Activated CD4-positive, alpha-beta T cell treated with anti-CD3 and anti-CD28 coated beads, Interleukin-2, Interleukin-6, amounts not matched to agents 100 ng/mL and 50 ng/mL, durations not matched to agents 16 hours and 8 hours (primary cell): ENCODE results near the gene TTLL5.

Experiments
- DNase-seq: peaks from one replicate; pipeline ENCODE4 v3.0.0-alpha.2; 2020

TTLL5 gene

DNA sequence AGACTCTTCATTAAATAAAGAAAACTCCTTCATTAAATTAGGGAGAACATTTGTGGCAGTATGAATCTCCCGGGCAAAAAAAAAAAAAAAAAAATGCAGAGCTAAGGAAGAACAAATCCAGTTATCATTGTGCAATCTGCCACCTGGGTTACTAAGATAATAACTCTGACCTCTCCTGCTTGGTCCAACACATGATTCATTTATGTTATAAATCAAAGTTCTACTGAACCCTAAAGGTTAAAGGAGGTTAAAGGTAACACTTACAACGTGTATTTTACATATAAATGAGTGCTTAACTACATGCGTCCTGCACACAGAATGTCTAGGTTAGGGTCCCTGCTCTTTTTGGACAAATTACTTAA, 316.5 kb downstream of the TTLL5 start:
- no peak for DNase-seq

DNA sequence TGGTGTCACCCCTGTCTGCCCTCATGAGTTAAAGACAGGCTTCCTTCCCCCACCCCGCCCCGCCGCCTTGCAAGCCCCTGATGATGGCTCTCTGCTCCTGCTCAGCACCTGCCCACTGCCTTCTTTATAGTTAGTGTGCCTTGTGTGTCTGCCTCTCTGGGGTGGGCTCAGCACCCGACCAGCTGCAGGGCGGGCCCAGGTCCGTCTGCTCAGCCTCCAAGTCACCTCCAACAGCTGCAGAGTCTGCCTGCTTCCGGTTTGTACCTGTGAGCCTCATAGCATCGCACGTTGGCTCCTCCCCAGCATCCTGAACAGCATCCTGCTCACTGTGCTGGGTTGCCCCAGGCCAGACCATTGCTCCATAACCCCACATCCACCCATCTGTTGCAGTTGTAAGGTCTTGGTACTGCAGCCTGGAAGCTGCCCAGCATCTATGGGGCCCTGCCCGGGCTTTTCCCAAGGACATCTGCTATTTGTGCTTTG, 317.2 kb downstream of the TTLL5 start:
- peak; percentile 19 for DNase-seq

DNA sequence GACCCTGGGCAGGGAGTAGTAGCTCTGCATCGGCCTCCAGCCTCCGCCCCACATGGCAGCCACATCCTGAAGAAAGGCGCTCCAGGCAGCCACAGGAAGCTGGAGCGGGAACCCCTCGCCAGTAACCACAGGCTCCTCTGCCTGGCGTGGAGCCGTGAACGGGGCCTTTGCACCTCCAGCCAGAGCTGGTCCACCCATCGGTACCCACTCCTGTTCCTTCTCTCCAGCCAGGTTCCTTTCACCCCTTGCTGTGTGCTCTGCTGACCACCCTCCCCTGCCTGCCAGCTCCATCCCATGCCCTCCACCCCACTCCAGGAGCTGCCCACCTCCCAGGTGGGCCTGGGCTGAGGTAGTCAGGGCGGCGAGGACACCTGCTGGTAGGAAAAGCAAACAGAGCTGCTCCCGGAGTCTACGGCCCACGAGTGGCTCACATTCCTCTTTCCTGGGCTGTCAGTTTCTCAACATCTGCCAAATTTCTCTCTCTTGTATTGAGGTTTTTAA, 318.1 kb downstream of the TTLL5 start:
- DNase-seq, result peak; percentile 25

DNA sequence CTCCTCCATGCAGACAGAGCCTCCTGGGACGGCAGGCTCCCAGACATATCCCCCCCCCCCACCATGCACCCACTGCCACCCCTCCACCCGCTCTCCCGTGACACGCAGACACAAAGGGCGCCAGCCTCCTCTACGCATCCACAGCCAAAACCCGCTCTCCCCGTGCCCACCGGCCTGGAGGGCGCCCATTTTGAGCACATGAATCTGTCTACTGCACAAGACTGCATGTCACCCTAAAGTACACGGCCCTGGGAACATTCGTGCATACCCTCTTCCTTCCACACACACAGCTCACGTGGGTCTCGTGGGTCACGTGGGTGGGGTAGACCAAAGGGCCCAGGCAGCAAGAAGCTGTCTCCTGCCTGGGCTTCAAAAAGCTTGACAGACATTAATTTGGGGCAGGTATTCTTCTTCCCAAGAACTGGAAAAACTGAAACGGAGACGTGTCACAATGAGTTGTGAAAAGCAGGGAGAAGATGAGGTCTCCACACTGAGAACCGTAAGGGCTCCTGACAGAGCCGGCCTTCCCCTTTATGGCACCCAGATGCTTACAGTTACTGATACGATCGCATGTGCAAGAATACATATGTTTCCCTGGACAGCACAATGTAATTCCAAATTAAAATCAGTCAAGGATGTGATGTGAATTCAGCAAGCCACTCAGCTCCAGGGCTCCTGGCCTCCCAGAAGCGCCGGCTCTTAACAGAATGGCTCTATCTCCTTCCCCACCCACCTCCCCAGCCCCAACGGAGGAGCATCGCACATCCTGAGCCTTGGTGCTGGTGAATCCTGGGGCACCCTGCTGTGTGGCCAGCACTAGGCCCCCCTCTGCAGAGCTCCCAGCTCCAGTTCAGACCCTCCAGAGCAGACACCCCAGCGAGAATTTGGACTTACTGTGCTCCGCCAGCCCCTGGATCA, 318.9 kb downstream of the TTLL5 start:
- DNase-seq, result no peak

DNA sequence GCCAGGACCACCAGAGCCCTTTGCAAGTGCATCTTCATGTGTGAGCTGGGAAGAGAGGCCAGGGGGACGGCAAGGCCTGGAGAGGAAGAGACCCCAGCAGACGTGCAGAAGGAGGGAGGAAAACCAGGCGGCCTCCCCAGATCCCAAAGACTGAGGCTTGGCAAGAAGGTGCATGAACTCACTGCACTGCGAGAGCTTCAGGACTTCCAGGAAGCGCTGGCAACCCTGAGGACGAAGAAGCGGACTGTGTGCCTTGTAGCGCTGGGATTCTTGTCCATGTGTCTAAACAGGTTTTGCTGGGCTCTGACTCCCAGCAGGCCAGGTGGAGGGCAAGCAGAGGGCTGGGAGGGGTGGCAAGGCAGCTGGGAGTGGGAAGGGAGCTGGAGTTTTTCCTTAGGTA, 319.8 kb downstream of the TTLL5 start:
- DNase-seq, result no peak

DNA sequence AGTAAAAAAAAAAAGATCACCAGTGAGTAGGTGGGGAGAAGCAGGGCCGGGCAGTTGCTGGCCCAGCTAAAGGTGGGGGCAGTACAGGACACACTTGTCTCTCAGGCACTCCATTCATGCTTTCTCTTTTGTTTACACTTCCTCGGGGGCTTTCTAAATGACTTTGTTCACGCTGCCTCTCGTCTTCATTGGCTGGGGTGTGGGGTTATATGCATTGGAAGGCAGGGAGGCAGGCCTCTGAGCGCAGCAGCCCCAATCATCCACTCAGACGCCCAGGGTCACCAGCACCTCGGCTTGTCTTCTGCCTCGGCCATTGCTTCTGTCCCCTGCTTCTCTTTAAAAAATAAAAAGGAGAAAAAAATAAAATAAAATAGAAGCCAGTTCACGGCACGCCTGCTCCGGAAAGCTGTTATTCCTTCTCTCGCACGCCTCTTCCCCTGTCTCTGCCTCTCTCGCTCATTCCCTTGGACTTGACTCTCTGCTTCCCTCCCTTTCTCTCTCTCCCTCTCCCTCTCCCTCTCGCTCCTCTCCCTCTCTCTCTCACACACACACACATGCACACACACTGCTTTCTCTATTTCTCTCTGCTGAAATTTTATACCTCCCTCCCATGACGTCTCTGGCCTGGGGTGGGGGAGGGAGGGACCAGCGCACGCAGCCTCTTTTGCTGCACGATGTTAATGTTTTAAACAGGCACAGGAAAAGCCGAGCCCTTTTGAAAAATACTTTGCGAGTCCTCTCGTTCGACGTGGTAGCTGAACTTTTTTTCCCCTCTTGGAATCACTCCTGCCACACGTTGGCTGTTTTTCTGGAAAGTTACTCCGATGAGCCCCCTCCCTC, 320.6 kb downstream of the TTLL5 start, which contains the start of gene TGFB3:
Gene TGFB3 (minus strand): TSS at position 570 of the 840 bp plus-strand sequence. CDS start 1,102 bp downstream, outside the sequence.
- DNase-seq, result peak; percentile 80

DNA sequence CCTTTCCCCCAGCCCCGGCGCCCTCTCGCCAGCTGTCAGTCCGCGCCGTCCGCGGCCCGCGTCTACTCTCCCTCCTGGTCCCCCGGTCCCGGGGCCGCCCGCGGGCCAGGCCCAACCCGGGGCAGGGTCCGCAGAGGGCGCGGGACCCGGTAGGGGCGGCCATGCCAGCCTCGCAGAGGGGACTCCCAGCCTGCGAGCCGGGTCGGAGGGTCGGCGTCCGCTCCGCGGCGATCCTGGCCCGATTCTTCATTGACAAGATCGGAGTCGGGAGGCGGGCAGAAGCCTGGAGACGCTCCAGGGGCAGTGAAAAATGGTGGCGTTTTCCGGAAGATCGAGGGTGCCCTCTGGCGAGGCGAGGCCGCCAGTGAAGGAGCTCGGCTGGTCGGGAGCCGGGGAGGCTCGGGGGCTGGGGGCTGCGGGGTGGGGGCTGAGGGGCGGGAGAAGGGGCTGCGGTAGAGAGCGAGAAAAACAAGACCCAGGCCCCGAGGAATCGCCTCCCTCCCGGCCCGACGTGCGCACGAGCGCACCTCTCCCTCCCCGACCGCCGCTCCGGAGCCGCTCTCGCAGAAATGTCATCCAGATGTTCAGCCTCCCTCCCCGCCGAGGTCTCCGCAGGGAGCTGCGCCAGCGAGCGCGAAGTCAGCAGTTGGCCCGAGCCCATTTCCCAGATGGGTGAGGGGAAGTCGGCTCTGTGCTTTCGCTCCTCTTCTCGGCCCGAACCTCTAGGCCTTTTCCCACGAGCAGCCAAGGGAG, 321.4 kb downstream of the TTLL5 start:
- DNase-seq, result peak; percentile 84

DNA sequence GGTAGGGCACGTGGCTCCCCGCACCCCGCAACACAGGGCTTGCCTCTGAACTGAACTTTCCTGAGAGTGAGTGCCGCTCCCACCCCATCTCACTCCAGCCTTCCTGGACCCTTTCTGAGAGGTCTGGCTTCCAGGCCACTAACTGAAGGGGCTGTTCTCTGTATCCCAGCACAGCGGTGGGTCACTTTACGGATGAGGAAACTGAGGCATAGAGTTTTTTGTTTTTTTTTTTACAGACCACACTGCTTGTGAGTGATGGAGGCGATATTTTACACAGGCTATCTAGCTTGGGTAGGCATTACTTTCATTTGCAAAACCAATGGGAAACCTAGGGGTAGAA, 321.9 kb downstream of the TTLL5 start:
- no peak for DNase-seq

DNA sequence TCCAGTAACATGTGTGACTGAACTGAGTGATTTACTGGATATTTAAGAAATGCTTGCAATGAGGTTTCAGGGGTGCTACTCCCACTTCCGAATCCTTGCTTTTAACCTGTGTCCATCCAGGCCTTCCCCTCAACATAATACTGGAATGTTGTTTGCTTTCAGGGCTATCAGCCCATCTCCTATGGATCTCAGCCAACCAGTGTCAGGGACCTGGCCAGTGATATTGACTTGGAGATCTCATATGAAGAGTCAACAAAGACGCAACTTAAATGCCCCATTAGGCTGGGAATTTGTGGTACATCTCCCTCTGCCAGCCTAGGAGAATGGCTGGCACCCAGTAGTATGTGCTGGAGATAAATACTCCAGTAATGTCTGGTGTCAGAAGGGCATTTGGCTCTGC, 323.6 kb downstream of the TTLL5 start:
- DNase-seq, result no peak

DNA sequence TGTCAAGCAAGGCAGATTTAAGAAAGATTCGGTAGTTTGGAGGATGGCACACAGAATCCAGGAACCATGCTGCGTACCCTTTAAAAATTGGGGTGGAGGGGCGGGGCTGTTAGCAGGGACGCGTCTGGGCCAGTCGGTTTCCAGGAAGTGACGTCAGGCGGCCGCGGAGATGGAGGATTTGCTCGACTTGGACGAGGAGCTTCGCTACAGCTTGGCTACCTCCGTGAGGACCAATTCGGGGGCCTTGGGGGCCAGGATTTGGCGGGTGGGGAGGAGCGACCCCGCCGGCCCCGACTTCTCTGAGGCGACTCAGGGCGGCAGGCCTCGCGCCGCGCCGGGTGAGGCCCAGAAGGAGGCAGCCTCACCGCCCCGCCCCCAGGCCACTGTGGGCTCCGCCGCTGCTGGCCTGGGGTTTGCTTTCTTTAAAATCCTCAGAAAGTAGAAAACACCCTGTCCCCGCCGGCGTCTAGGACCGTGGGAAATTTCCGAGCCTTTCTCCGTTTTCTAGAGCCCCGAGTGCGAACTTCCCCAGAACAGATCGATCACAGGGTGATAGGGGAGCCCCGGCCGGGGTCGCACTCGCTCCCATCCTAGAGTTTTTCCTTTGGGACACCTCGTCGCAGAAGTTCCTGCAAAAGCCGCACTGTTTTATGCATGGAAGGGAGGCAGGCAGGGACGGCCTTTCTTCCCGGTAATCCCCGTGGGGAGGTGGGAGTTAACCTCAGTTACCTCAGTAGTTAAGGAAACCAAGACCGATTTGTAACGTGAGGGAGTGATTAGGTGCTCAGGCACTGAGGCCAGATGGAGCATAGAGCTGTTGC, 324.8 kb downstream of the TTLL5 start, which contains the start of gene IFT43:
Gene IFT43 (plus strand): TSS at position 146 of the 821 bp plus-strand sequence. CDS start 24 bp downstream, at position 170.
- DNase-seq, result peak; percentile 90

DNA sequence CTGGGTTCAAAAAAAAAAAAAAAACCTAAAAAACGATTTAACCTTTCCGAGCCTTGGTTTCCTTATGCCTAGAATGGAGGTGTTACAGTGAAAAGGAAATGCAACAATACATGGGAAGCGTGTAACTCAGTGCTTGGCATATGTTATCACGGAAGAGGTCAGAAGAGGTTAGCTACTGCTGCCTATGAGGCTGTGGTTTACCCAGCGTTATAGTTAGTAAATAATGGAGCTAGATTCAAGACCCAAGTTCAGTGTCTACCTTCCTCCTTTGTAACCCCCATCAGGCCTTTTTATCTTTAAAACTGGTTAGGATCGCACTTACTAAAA, 325.4 kb downstream of the TTLL5 start:
- DNase-seq, result no peak

DNA sequence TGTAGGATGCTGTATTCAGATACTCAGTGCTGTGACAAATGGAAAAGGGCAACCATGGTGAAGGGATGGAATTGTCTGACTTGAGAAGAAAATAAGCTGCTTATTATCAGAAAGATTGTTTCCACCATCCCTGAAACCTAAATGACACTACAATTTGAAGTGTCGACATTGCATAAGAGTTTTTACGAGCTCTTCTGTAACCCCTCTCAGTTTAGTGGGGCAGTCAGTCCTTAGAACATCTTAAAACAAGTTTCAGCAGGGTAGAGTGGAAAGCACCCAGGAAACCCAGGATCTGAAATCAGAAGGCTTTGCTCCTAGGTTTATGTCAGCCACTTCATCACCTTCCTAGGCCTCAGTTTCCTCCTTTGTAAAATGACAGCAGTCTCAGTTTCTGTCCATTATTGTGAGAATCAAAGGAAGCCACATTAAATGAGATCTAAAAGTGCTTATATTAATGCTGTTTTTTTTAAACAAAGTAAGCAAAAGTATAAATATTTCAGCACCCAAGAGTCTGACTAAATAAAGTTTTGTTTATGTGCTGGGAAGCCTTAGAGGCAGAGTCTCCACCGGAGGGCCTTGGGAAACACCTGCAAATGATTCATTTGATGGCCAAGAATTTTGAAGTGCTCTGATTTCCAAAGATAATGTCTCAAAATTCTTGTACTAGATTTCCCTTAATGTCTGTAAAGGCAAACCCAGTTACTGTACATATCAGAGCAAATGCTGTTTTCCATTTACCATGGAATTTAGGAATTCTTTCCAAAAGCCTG, 326.3 kb downstream of the TTLL5 start:
- DNase-seq, result no peak

DNA sequence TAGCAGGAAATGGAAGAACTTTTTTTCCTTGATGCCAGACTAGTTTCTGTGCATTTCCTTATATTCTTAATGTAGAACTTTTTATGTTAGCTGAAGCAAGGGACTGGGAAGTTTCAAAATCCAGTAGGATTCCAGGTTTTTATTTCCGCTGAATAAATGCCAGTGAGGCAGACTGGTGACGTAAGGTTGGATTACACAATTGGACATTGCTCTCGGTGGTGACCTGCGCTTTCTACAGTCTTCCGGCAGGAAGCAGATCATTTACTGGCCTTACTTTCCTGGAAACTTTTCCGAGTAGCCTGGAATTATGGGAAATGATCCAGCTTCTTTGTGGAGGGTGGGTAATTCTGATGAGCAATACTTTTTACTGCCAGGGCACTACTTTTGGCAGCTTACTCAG, 328.1 kb downstream of the TTLL5 start:
- no peak for DNase-seq

DNA sequence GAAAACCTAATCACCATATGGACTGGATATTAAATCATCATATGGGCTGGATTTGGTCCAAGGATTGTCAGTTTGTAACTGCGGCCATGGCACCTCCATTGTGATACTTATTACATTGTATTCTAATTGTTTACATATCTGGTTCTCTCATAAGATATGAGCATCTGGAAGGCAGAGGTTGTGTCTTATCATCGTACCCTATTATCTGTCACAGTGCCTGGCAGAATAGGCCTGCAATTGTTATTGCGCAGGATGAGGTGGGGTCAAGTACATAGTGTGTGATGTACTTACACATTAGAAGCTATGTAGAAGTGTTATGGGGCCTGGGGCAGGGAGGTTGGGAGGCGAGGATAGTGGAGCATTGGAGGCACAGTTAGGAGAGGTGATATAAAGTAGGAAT, 329.3 kb downstream of the TTLL5 start:
- DNase-seq, result no peak

DNA sequence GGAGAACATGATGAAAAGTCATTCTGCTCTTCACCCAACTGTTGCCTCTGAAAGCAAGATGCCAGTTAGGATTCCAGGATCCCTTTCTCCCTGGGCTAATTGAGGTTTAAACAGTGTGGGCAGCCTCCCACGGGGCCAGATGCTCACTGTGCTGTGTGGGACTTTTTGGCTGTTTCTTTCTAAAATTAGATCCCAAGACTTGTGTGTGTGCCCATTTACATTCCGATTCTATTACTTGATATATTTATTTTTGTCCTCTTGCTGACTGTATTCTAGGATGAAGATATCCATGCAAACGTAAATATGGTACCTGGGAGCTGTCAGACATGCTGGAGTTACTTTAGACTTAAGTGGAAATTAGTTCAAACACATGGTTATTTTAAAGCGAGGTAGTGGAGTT, 330.7 kb downstream of the TTLL5 start:
- DNase-seq, result no peak

DNA sequence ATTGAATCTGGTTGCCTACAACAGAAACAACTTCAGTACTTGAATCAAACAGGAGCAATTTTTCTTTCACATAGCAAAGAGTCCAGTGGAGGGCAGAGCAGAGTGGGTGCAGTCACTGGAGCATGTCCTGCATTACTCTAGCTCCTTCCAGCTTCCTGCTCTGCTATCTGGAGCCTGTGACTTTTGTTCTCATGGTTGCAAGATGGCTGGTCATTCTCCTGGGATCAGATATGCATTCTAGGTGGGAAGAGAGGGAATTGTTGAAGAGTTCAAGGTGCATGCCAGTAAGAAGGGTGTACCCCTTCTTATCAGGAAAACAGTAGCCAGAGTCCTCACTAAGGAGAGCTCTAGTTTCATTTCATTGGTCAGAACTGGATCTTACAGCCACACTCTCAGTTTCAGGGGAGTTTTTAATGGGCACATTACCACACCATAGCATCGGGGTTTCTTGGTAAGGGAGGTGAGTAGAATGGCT, 332.6 kb downstream of the TTLL5 start:
- DNase-seq, result peak; percentile 29

DNA sequence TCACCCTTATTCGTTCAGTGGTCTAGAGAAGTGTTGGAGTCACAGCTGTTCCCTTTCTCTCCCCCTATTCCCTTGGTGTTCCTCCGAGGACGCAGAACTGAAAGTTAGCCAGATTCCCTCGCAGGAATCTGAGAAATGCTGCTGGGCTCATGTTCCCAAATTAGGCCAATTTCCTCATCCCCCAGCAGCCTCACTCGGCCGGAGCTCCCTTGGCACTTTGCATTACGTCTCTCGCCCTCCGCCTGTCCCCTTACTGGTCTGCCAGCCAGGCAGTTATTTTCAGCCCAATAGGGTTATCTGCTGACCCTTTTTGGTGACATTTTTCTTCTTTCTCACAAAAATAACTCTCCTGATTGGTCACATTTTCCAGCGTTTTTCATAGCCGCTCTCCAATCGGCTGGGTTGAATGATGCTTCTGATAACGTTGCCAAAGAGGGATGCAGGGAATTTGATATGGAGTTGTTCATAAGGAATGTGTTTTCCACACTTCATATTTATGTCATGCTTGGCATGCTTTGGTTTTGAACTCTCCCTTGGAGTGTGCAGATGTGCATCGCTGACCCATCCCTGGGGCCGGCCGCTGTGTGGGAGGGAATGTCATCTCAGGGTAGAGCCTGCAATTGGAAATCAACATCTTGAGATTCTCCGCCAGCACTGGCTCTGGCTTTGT, 334.5 kb downstream of the TTLL5 start:
- no peak for DNase-seq

DNA sequence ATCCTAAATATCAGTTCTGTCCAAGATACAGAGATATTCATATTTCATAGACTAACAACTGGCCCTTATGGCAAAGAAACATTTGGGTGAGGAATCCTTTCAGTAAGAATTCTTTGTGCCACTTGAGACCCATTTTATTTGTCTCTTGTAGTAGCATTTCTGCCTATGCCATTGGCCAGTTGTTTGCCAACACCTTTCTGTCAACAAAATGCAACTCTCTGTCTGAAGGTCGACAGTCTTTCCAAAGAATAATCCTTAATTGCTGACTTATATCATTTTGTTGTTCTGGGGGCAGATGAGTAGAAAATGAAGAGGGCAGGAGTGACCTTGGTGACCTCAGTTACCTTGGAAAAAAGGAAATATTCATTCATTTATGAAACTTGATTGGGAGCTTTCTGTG, 335.4 kb downstream of the TTLL5 start:
- no peak for DNase-seq

DNA sequence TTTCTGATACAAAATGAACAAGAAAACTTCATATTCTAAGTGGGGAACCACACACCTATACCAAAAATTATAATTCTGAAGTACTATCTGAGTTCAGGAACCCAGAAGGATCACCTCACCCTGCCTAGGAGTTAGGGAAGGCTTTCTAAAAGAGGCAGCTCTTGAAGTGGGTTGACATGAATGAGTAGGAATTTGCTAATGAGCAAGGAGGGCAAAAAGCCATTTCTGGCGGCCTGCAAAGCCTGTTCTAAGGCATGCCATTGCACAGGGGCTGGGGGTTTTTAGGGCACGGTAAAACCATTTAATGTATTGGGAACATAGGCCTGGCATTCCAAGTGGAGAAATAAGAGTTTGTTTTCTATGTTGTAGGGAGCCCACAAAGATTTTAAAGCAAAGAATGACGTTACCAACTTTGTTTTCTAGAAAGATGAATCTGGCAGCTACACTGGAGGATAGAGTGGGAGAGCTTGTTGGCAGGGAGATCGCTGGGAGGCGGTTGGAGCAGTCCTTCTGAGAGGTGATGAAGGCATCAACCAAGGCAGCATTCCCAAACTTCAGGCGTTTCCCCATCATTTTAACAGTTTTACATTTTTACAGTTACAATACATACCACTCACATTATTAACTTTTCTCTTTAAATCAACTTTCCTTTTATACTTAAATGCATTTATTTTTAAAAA, 338.6 kb downstream of the TTLL5 start:
- DNase-seq, result no peak

DNA sequence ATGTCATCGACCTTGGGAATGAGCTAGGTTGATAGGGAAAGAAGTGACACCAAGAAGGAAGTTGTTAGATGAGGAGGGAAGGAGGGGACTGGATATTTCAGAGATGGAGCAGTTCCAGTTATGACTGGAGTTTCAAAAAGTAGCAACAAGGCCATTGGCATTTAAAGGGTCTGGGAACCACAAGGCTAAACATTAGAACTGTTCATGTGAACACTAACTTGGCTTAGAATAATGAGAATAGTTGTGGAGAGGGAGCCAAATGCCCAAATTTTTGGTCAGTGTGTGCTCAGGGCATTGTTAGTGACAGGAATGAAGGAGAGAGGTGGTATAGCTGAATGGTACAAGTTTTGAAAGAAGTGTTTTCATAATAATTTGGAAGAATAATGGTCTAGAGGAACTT, 341.3 kb downstream of the TTLL5 start:
- DNase-seq, result no peak
